Mononuclear cell (primary cell): ENCODE data around the gene PTPRN2. TPM values are rescaled to one million over a fixed set of nuclear protein-coding genes. Genes with fewer than 3 reads are reported as not detected.

Experiments
- H3K27me3 ChIP-seq: 2 replicates; pipeline ENCODE4 v1.6.0; 2011; ENCODE audit warnings: low read length, control low read depth; ENCODE audit not compliant: insufficient read depth
- H3K4me1 ChIP-seq: 2 replicates; pipeline ENCODE4 v1.5.1; 2011; ENCODE audit warnings: mild to moderate bottlenecking, low read length, control low read depth; ENCODE audit not compliant: insufficient read depth
- H3K4me3 ChIP-seq: 2 replicates; pipeline ENCODE4 v1.5.1; 2011; ENCODE audit warnings: mild to moderate bottlenecking, low read length, moderate library complexity
- H3K9me3 ChIP-seq: 2 replicates; pipeline ENCODE4 v1.5.1; 2011; ENCODE audit warnings: low read depth, mild to moderate bottlenecking, control low read depth, low read length
- total RNA-seq: library from RNA; depleted of rRNA; stranded (reverse); fragments of >200 nt; gene quantifications from one replicate; pipeline ENCODE4 v1.2.3, GENCODE V29; 2012

Gene PTPRN2
- total RNA-seq, 1 donor, result 0.31 TPM

DNA sequence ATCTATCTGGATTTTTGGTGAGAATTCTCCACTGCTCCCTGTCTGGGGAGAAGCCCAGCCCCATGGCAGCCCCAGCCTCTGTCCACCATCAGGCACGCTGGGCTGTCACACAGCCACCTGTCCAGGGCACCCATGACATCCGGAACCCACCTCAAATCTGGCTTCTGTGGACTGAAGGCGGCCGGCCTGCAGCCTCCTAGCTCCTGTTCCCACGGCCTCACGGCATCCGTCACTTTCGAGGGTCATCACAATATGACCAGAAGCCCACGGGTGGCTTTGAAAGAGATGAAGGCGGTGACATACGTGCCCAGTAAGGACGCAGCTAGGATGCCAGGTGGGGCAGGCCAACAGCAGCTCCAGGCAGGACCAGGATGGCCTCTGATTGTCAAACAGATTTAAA lies 140.9 kb downstream of the PTPRN2 start:
- Histone ChIP-seq H3K4me3 (no peak overlapping the region), H3K9me3 (no peaks in the 10 kb centered on the region), H3K27me3 (no peaks in the 10 kb centered on the region), H3K4me1 (no peaks in the 10 kb centered on the region)

DNA sequence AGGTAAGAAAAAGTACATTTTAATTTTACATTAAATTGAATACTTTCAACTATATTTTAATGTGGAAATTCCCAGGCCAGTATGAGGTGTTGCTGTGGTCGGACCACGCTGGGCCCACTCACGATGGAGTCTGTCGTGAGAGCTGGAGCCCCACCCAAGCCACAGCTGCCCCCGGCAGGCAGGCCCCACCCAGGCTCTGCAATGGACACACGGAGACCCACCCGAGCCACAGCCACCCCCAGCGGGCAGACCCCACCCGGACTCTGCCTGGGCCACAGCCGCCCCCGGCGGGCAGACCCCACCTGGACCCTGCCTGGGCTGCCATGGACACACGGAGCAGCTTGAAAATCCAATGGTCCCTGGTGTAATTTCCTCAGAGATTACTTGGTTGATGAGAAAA lies 141.3 kb downstream of the PTPRN2 start:
- Histone ChIP-seq H3K9me3 (no peaks in the 10 kb centered on the region), H3K4me1 (no peaks in the 10 kb centered on the region), H3K27me3 (no peaks in the 10 kb centered on the region), H3K4me3 (no peak overlapping the region)

DNA sequence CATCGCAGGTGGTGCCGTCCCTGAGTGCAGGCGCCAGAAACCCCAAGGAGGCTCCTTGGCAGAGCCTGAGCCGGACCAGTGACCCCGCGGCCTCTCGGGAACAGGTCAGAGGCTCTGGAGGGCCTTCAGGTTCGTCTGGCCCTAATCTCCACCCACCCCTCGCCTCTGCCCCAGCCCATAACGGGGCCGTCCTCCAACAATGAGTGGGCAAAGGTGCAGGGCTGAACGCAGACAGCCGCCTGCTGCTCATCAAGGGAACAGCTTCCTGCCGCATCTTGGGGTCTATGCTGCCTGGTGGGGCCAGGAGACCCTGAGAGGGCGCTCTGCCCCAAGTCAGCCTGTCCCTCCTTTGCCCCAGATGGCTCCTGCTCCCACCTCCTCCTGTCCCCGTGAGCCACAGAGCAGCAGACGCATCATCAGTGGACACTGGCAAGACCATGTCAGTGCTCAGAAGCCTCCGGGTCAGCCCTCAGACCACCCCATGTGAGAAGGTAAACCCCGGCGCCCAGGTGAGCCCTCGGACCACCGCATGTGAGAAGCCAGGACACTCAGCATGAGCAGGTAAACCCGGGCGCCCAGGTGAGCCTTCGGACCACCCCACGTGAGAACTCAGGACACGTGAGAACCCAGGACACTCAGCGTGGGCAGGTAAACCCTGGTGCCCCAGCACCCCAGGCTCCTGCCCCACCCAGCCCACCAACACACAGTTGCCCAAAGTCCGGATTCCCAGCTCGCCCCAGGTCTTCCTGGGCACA lies 142.0 kb downstream of the PTPRN2 start:
- Histone ChIP-seq H3K27me3 (no peaks in the 10 kb centered on the region), H3K4me1 (no peaks in the 10 kb centered on the region)

DNA sequence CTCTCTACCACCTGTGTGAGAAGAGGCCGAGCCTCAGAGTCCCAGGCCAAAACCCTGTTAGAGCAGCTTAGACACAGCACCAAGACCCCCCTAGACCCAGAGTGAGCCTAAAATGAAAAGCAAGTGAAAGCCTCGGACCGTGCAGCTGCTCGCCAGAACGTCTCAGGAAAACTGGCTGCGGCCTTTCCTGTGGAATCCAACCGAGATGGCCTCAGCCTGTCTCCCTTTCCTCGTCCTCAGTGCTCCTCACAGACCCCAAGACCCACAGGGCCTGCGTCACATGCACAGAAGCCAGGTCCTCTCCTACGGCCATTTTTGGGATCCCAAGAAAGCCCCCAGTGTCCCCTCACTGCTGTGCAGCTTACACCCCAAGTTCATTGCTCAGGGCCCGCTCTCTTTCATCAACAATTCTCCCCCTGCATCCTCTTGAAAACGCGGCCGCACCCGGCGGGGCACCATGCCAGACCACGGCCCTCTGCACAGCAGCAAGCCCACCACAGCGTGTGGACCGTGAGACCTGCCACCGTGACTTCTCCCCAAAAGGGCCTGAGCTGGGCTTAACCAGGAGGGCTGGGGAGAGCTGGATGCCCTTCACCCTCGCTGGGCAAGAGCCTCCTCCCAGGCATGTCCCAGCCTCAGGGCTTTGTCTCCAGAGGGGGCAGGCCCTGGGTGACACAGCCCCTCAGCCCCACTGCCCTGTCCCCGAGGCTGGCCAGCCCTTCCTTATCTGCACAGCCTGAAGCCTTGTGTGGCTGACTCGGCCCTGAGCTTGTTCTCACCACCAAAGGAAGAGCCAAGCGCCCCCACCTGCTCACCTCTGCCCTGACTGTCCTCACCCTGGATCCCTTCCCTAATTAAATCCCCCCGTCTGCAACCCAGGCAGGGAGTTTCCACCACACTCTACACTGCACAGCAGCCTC lies 142.9 kb downstream of the PTPRN2 start:
- no peaks in the 10 kb centered on the region for H3K9me3 ChIP-seq
- H3K27me3 ChIP-seq, result no peaks in the 10 kb centered on the region
- H3K4me3 ChIP-seq, result no peak overlapping the region
- no peaks in the 10 kb centered on the region for H3K4me1 ChIP-seq

More for the DNA sequence above, 142.0 kb downstream of the PTPRN2 start:
- Histone ChIP-seq H3K9me3 (no peaks in the 10 kb centered on the region), H3K4me3 (no peak overlapping the region)

DNA sequence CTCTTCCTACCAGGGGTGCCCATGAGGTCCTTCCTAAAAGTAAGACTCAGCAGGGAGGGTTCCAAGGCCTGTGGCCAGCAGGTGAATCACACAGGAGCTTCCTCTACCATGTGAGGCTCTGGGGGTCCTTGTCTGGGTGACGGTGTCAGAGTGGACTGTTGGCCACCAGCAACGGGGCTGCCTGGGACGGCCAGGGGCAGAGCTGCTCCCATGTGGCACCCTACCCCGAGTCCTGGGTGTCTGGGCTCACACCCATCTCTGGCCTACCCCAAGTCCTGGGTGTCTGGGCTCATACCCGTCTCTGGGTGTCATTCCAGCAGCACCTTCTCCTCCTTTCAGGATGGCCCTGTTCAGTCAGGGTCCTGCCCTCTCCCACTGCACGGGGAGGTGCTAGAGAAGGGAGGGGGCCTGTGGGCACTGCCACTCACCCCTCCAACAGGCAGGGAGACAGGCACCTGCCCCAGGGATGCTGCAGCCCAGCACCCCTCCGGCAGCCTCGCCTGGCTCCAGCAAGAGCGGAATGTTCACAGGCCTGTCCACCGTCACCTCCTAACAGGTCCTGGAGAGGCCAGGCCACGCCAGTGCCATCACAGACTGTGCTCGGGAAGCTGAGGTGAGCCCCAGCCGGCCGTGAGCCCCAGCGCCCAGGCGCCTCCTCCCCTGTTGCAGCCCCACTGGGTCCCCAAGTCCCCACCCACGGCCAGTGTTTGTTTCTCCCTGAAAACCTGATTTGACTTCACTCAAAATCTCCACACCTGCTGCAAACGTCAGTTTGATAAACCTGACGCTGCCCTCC lies 143.7 kb downstream of the PTPRN2 start:
- Histone ChIP-seq H3K4me3 (no peak overlapping the region), H3K9me3 (no peaks in the 10 kb centered on the region), H3K27me3 (no peaks in the 10 kb centered on the region), H3K4me1 (no peaks in the 10 kb centered on the region)

DNA sequence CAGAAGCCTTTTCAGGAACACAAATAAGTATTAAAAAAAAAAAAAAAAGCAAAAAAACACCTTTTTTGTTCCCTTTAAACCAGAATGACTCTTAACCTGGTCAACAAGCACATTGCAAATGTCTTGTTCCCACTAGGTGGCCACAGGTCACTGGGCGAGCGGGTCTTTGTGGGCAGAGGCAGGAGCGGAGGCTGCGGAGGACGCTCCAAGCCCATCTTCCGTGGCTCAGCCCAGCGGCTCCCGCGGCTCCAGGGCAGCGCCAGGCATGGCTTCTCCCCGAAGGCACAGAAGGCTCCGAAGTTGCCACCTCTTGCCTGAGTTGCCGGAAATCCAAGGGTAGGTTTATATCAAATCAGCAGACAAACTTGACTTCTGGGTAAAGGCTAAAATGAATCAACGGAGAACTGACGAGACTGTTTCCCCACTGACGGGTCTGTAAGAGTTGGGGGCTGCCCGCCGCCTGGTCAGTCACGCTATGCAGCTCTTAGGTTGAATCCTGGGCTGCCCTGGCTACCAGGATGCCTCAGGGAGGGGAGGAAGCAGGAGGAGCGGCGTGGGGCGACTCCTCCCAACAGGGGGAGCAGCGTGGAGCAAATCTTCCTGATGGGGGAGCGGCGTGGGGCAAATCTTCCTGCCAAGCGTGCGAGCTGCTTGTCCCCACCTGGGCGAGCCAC lies 144.5 kb downstream of the PTPRN2 start:
- no peak overlapping the region for H3K4me3 ChIP-seq
- no peaks in the 10 kb centered on the region for H3K9me3 ChIP-seq
- H3K4me1 ChIP-seq, result no peaks in the 10 kb centered on the region
- H3K27me3 ChIP-seq, result no peaks in the 10 kb centered on the region

DNA sequence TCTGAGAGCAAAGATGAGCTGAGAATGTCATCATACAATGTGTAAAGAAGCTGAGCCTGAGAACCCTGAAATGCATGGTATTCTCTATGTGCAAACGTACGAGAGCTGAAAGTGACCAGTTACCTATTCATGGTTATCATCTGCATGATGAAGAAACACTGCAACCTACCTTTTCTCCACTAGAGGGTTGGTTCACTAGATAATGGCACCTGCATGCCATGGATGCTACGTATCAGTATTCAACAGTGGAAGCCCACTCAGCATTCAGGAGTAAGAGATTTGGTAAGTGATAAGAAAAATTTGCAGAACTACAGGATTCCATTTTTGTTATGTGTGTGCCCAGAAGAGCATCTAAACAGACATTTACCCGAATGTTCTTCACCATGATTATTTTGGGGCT lies 145.4 kb downstream of the PTPRN2 start:
- H3K9me3 ChIP-seq, result no peaks in the 10 kb centered on the region
- H3K4me1 ChIP-seq, result no peaks in the 10 kb centered on the region
- no peaks in the 10 kb centered on the region for H3K27me3 ChIP-seq
- no peak overlapping the region for H3K4me3 ChIP-seq

DNA sequence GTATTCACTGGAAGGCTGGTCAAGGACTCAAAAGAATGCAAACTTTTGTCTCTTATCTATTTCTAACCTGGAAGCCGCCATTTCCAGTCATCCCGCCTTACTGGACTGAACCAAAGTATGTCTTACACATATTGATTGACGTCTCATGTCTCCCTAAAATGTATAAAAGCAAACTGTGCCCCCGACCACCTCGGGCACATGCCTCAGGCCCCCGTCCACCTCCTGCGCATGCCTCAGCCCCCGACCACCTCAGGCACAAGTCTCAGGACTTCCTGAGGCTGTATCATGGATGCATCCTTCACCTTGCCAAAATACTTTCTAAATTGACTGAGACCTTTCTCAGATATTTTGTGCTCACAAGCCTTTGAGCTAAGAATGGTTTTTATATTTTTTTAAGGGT lies 148.6 kb downstream of the PTPRN2 start:
- no peaks in the 10 kb centered on the region for H3K27me3 ChIP-seq
- H3K9me3 ChIP-seq, result no peaks in the 10 kb centered on the region
- H3K4me3 ChIP-seq, result no peak overlapping the region
- H3K4me1 ChIP-seq, result no peaks in the 10 kb centered on the region

DNA sequence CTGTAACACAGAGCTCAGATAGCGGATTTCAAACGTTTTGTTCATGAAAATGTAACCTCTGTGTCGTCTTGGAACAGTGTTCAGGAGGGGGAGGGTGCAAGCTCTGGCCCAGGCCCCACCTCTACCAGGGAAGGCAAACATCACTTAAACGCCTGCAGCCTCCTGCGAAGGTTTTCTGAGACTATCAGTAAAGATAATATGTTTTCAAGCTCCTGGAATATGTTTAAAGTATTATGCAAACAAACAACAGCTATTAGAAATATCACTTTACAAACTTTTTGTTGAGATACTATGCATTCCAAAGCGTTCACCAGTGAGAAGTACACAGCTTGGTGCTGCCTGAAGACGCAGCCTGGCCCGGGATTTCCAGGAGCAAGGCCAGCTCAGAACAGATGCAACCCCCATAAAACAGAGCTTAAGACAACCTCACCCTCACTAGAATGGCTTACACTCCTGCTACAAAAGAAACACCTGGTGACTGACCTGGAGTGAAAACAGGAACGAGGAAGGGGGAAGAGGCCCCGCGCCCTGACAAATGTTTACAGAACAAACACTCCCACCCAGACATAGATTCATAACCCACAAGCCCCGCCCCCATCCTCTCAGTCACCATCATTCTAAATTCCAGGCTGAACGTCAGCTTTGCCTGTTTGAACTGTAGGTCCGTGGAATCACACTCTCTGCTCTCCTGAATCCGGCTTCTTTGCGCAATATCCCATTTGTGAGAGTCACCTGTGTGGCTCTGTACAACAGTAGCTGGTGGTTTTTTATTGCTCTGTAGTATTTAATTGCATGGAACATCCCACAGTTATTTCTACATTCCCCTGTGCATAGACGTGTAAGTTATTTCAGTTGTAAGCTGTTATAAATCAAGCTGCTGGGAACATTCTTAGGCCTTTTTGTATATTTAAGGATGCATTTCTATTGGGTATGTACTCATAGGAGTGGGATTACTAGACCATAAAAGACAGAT lies 155.0 kb downstream of the PTPRN2 start:
- no peaks in the 10 kb centered on the region for H3K4me1 ChIP-seq
- H3K9me3 ChIP-seq, result no peaks in the 10 kb centered on the region
- H3K27me3 ChIP-seq, result no peaks in the 10 kb centered on the region
- H3K4me3 ChIP-seq, result no peak overlapping the region

DNA sequence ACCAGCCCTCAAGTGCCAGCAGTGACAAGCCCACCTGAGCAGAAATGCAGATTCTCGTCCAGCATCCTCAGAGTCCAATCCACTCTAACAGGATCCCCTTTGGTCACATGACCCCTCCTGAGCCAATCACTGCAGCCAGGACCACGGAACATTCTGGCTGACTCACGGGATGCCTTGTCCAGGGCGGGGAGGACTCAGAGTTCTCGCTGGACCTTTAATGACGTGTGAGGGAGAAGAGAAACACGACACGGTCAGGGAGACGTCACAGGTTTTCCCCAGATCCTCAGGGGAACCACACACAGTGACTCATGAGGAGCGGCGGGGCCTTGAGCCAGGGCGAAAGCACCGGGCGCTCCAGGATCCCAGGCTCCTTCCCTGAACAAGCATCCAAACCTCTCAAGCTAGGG lies 155.7 kb downstream of the PTPRN2 start:
- no peaks in the 10 kb centered on the region for H3K4me1 ChIP-seq
- H3K27me3 ChIP-seq, result no peaks in the 10 kb centered on the region
- H3K9me3 ChIP-seq, result no peaks in the 10 kb centered on the region
- H3K4me3 ChIP-seq, result no peak overlapping the region

DNA sequence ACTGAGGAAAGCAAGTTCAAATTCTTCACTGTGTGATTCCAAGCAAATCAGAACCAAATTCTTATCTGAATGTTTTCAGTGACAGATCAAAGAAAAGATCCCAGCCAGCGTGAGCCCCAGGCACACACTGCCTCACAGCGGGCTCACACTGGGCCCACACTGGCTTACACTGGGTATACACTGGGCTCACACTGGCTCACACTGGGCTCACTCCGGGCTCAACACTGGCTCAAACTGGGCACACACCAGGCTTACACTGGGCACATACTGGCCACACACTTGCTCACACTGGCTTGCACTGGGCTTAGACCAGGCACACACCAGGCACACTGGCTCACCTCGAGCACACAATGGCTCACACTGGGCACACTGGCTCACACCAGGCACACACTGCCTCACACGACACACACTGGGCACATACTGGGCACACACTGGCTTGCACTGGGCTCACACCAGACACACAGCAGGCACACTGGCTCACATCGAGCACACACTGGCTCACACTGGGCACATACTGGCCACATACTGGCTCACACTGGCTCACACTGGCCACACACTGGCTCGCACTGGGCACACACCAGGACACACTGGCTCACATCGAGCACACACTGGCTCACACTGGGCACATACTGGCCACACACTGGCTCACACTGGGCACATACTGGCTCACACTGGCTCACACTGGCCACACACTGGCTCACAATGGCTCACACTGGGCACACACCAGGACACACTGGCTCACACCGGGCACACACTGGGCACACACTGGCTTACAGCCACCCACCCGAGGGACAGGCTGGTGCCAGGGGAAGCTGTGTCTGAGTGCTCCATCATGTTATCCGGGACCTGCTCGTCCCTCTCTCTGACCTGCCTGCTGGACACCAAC lies 156.3 kb downstream of the PTPRN2 start:
- Histone ChIP-seq H3K4me1 (no peaks in the 10 kb centered on the region), H3K9me3 (no peaks in the 10 kb centered on the region), H3K27me3 (no peaks in the 10 kb centered on the region), H3K4me3 (no peak overlapping the region)

DNA sequence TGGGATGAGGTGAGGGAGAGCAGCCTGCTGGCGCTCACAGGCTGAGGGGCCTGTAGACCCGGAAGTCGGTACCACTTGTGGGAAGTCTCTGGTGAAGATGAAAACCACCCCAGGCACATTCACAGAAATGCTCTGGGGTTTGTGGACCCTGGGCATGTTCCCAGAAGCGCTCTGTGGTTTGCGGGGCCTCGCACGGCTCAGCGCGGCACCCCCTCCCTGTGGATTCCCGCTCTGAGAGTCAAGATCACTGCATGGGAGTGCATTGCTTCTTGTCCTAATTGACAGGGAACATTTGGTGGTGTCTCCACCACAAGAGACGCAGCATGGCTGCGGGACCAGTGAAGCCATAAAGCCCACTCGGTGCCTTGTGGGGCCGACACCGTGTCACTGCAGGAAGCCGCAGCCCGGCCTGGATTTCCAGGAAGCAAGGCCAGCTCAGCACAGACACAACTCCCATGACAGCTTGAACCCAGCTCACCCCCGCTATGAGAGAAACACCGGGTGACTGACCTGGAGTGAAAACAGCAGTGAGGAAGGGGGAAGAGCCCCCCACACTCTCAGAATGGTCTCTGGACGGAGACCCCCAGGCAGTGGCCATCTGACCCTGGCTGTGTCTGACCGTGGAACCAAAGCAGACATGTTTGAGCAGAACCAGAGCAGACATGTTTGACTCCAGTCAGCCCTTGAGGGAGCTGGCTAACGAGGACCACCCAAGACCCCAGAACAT lies 157.2 kb downstream of the PTPRN2 start:
- Histone ChIP-seq H3K4me1 (no peaks in the 10 kb centered on the region), H3K9me3 (no peaks in the 10 kb centered on the region), H3K4me3 (no peak overlapping the region), H3K27me3 (no peaks in the 10 kb centered on the region)
